Skeletal muscle tissue (tissue), 4 donors: ENCODE data around the gene CELA1. TPM values are rescaled to one million over a fixed set of nuclear protein-coding genes. Genes with fewer than 3 reads are reported as not detected.

Source experiments
- H3K27ac ChIP-seq: one replicate; pipeline ENCODE4 v1.7.0; 2013; ENCODE audit warnings: mild to moderate bottlenecking, low read depth, low read length, inconsistent platforms
- H3K27me3 ChIP-seq, 3 donors: one replicate each; pipeline ENCODE4 v1.7.0; 2013; ENCODE audit warnings: low read length in 3 of 3; ENCODE audit not compliant: control insufficient read depth in 3 of 3, insufficient read depth in 3 of 3
- H3K36me3 ChIP-seq, 3 donors: one replicate each; pipeline ENCODE4 v1.7.0; 2013; ENCODE audit warnings: low read length in 3 of 3; ENCODE audit not compliant: control insufficient read depth in 3 of 3, insufficient read depth in 3 of 3
- H3K4me1 ChIP-seq, 3 donors: one replicate each; pipeline ENCODE4 v1.7.0; 2013; ENCODE audit warnings: low read length in 3 of 3, mild to moderate bottlenecking in 3 of 3; ENCODE audit not compliant: control insufficient read depth in 3 of 3, insufficient read depth in 3 of 3
- H3K4me3 ChIP-seq, 3 donors: one replicate each; pipeline ENCODE4 v1.7.0; 2013; ENCODE audit warnings: low read length in 3 of 3
- H3K9ac ChIP-seq, 3 donors: one replicate each; pipeline ENCODE4 v1.7.0; 2013; ENCODE audit warnings: low read length in 3 of 3, mild to moderate bottlenecking in 3 of 3, moderate library complexity in 2 of 3, low read depth in 1 of 3
- H3K9me3 ChIP-seq, 3 donors: one replicate each; pipeline ENCODE4 v1.7.0; 2013; ENCODE audit warnings: low read length in 3 of 3; ENCODE audit not compliant: control insufficient read depth in 3 of 3
- total RNA-seq: library from RNA; depleted of rRNA; stranded (reverse); fragments of >200 nt; gene quantifications from one replicate; pipeline ENCODE4 v1.2.3, GENCODE V29; 2014
- donor health status: Osteomylitis.

Gene CELA1
- total RNA-seq, 1 donor from 2014 or later, result not detected

DNA sequence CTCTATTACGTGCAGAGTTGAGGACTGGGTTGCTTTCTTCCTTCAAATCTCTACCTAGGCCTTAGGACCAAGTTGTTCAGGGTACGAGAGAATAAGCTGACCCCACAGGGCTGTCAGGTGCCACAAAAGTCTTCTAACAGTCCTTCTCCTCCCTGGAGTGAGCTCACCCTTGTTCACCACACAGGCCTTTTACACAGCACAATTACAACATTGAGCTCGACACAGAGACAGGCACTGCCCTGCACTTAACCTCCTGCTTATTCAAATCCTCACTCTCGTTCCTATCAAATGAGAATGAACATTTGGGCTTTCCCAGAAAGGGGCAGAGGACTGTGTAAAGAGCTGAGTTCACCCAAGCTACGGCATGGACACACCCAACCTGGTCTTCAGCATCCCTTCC, 42.4 kb upstream of the CELA1 start:
- Histone ChIP-seq H3K36me3 (no peaks in the 10 kb centered on the region), H3K9me3 (no peaks in the 10 kb centered on the region), H3K27me3 (peaks cover 10 to 21% (median 10%) of the 10 kb centered on the region in 3 donors), H3K4me1 (peaks cover 5 to 10% (median 9%) of the 10 kb centered on the region in 3 donors), H3K9ac (no peak overlapping the region), H3K4me3 (no peak overlapping the region), H3K27ac (no peak overlapping the region)

DNA sequence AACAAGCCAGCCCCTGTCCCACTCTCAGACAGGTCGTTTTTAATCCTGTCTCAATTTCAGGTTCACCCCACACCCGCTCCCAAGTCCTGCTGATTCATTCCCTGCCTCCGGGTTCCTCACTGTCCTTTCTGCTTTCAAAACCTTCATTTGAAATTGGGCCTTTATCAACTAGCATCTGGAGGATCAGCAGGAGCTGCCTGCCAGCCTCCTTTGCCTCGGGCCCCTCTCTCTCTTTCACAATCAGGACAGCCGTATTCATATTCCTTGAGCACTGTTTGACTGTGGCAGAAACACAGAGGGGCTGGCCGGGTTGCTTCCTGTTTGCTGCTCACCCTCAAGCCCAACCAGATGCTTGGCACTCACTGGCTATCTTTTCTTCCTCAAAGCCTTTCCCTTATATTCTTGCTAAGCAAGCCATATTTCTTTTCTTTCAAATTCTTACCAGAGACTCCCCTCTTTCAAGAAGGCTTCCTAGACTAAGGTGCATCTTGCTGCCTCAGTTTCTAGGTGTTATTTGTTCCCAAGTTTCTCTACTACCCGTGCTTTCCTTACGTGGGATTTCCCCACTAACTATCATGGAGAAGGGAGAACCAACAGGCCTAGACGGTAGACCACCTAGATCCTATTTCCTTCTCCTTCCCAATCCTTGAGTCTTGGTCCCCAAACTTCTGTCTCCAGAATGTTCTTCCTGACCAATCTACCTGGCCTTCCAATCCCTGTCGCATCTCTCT, 41.8 kb upstream of the CELA1 start:
- peaks cover 5 to 10% (median 9%) of the 10 kb centered on the region in 3 donors for H3K4me1 ChIP-seq
- no peak overlapping the region for H3K9ac ChIP-seq
- H3K36me3 ChIP-seq, result no peaks in the 10 kb centered on the region
- no peak overlapping the region for H3K4me3 ChIP-seq
- no peaks in the 10 kb centered on the region for H3K9me3 ChIP-seq
- H3K27me3 ChIP-seq, result peaks cover 10 to 18% (median 10%) of the 10 kb centered on the region in 3 donors
- H3K27ac ChIP-seq, result no peak overlapping the region

DNA sequence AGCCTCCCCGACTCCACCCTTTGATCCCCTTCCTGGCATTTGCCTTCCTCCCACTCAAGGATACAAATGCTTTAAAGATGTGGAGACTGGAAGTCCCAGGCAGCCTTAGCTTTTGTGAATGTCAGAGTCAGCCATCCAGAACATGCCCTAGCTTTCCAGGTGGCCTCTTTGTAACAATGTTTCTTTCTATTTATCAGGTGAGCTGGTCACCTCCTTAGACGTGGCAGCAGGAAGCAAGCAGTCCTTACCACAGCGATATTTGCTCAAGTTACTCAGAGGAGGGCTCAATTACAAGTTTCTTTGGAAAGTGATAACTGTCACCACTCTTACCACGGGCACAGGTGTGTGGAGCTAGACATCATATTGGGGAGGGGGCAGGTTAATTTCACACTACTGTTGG, 39.9 kb upstream of the CELA1 start:
- no peaks in the 10 kb centered on the region for H3K9me3 ChIP-seq
- H3K4me3 ChIP-seq, result no peak overlapping the region
- H3K9ac ChIP-seq, result no peak overlapping the region
- no peak overlapping the region for H3K27ac ChIP-seq
- peaks cover 4 to 5% (median 4%) of the 10 kb centered on the region in 3 donors for H3K4me1 ChIP-seq
- peaks cover 6 to 11% (median 9%) of the 10 kb centered on the region in 3 donors for H3K27me3 ChIP-seq
- H3K36me3 ChIP-seq, result no peaks in the 10 kb centered on the region

DNA sequence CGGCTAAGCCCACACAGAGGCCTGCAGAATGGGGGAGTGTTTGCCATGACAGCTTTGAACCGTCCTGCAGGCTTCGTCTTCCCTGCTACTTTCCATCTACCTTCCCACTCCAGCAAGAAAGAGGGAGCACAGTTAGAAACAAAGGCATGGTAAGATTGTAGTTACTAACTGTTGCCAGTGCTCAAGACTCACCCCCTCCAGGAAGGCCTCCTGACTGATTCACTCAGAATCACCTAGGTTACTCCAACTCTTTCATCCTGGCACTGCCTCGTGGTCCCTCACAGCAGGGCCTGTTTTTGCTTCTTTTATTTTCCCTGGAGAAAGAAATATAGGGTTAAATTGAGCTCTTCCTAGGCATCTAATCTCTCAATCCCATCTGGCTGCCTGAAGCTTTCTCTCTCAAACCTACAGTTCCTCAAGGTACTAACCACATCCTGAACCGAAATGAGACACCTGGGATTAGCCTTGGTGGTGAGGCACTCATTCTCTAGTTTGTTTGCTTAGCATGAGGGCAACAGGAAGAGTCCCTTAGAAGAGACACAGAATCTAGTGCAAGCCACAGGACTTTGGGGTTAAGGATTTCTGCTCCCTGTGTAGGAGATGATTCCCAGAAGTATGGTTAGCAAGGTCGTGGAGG, 36.9 kb upstream of the CELA1 start:
- Histone ChIP-seq H3K4me3 (no peak overlapping the region), H3K27me3 (no peaks in the 10 kb centered on the region), H3K9ac (no peak overlapping the region), H3K27ac (no peak overlapping the region), H3K36me3 (no peaks in the 10 kb centered on the region), H3K9me3 (no peaks in the 10 kb centered on the region), H3K4me1 (peaks cover 0 to 2% (median under 1%) of the 10 kb centered on the region in 3 donors)

DNA sequence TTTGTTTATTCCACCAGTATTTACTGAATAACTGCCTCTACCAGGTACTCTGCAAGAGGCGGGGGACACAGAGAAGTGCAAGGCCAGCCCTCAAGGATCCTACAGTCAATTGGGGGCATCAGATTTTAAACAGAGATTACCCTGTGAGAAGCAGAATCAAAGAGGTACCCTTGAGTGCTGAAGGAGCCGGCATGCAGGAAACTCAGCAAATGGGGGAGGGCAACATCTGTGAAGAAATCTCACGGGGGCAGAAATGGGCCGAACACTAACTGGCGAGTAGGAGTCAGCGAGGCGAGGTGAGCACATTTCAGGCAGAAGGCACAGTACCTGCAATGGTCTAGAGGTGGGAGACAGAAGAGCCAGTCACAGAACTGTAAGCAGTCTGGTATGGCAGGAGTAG, 35.7 kb upstream of the CELA1 start:
- H3K9ac ChIP-seq, result no peak overlapping the region
- H3K4me1 ChIP-seq, result peaks cover 0 to 8% (median 0%) of the 10 kb centered on the region in 3 donors
- no peak overlapping the region for H3K27ac ChIP-seq
- no peaks in the 10 kb centered on the region for H3K36me3 ChIP-seq
- H3K4me3 ChIP-seq, result no peak overlapping the region
- H3K27me3 ChIP-seq, result no peaks in the 10 kb centered on the region
- H3K9me3 ChIP-seq, result no peaks in the 10 kb centered on the region

DNA sequence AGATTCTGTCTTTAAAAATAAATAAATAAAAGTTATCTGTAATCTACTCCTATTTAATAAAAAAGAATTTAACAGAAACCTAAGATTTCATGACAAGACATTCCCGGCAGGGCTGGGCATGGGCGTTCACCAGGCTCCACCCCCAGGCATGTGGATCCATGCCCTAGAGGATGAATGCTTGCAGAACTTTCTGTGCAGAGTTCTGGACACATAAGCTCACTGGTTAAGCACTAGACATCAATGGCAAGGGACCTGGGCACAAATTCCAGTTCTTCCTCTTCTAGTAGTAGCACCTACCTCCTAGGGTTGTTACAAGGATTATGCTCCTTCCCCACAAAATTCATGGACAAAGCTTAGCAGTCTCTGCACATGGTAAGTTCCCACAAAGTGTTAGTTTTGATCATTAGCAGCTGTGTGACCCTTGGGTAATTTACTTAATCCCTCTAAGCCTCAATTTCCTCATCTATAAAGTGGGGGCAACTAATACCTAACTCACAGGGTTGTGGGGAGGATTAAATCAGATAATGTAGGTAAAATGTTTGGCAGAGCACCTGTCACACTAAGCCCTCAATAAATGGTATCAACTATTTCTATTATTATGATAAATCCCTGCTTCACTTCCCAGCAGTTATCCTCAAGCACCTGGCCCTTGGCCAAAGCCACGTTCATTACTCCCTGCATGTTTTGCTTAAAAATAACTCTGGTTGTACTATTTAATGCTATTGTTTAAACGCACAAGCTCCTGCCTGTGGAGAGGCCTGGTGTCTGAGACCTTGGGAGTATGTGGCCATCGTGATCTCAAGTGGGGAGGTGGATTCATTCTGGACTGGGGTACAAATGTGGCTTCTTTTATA, 35.0 kb upstream of the CELA1 start:
- H3K4me1 ChIP-seq, result peaks cover 0 to 8% (median 0%) of the 10 kb centered on the region in 3 donors
- H3K27ac ChIP-seq, result no peak overlapping the region
- no peaks in the 10 kb centered on the region for H3K36me3 ChIP-seq
- no peaks in the 10 kb centered on the region for H3K27me3 ChIP-seq
- H3K4me3 ChIP-seq, result no peak overlapping the region
- H3K9ac ChIP-seq, result no peak overlapping the region
- no peaks in the 10 kb centered on the region for H3K9me3 ChIP-seq

DNA sequence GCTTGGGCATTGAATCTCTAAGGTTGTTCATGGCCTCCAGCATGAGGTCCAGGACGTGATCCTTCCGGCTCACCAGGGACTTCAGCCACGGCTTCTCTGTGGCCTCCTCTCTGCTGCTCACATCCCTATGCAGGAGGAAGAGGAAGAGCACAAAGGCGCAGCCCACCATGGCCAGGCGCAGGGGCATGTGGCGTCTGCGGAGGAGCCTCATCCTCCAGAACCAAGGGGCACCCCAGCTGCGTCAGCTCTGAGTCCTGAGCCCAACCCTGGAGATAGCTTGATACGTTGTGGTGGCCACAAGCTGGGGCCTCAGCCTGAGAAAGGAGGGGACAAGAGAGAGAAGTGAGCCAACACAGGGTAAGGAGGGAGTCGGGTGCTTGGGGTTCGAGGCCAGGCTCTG, 33.1 kb upstream of the CELA1 start:
- H3K9me3 ChIP-seq, result no peaks in the 10 kb centered on the region
- H3K36me3 ChIP-seq, result no peaks in the 10 kb centered on the region
- no peak overlapping the region for H3K9ac ChIP-seq
- H3K4me3 ChIP-seq, result no peak overlapping the region
- no peak overlapping the region for H3K27ac ChIP-seq
- H3K4me1 ChIP-seq, result peaks cover 0 to 8% (median 4%) of the 10 kb centered on the region in 3 donors
- H3K27me3 ChIP-seq, result no peaks in the 10 kb centered on the region

DNA sequence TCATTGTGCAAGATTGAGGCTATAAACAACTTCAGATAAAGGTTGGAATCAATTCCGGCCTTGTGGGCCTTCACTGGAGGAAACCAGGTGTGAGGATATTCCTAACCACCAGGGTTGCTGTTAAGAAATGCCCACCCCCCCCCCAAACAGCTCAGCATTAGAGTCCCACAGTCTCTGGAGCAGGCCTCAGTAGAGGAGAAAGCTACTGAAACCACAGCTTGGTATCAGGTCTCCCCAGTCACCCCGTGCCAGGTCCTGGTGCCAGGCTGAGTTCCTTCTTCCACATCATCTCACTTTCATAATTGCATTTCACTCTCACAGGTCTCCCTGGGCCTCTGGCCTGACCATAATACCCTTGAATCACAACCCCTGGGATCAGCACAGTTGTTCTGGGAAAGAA, 32.3 kb upstream of the CELA1 start:
- Histone ChIP-seq H3K9me3 (no peaks in the 10 kb centered on the region), H3K4me1 (peaks cover 0 to 8% (median 6%) of the 10 kb centered on the region in 3 donors), H3K27ac (no peak overlapping the region), H3K4me3 (no peak overlapping the region), H3K27me3 (no peaks in the 10 kb centered on the region), H3K9ac (no peak overlapping the region), H3K36me3 (no peaks in the 10 kb centered on the region)

DNA sequence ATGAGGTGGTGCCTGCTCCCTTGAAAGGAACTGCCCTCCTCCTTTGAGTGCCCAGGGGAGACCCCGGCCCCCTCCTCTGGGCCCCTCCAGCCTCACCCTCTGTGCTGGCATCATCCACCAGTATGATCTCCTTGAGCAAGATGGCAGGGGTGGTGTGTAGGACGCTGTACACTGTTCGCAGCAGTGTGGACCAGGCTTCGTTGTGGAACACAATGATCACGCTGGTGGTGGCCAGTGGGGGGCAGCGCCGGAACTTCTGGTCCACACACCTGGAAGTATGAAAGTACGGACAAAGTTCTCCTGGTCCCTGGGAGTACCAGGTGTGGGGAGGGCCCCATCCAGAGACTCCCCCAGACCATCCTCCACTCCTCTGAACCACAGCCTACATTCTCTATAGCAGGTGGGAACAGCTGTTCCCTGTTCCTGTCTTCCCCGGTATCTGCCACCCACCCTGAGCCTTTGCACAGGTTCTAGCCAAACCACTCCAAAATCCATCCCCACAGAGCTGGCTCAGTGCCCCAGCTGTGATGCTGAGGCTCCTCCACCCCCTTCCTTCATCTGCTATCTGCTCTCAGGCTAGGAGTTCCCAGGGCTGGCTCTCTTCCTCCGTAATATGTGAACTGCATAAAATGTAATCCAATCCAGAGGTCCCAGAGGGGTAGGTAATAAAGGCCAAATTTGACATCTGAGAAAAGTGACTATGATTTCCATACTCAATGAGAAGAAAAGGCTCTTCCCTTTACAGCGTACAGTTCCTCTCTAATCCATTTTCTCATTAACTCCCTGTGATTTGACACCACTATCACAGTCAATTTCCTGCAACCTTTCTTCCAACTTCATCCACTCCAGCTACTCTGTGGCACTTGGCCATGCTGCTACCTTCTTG, 30.9 kb upstream of the CELA1 start:
- Histone ChIP-seq H3K27ac (no peak overlapping the region), H3K4me1 (peaks cover 0 to 8% (median 6%) of the 10 kb centered on the region in 3 donors), H3K9ac (no peak overlapping the region), H3K27me3 (no peaks in the 10 kb centered on the region), H3K9me3 (no peaks in the 10 kb centered on the region), H3K36me3 (no peaks in the 10 kb centered on the region), H3K4me3 (no peak overlapping the region)
